Activated T-helper 9 cell treated with anti-CD3 and anti-CD28 coated beads, Interleukin-2, amount 50 U/mL, for 16 hours (primary cell): ENCODE data around the gene NRXN3.
"Not testable (repeated sequence)": the region's sequence is repeated elsewhere in the genome, so short reads cannot be mapped to it uniquely, and the experiment has no call there.

ENCODE experiments used
- DNase-seq: peaks from one replicate; pipeline ENCODE4 v3.0.0-alpha.2; 2020; ENCODE audit warnings: low read depth

Gene NRXN3

DNA sequence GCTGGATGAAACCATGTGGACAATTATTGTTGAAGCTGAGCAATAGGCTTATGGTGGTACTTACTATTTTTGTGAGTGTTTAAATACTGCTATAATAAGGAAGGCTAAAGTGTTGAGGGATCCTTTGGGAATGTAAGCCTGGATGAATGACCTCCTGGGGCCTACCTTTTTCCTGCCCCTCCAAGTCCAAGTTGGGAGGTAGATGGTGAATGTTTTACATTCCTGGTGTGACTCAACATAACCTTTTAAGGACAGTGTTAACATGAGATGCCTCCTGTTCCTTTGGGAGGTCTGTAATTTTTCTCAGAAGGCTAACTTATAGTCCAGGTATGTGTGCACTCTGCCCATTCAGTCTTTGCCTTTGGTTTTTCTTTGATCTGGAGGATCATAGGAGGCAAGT, 315.9 kb downstream of the NRXN3 start:
- no peak for DNase-seq

GRCh38 chr14:78486621-78487020, 316.4 kb downstream of the NRXN3 start:
- DNase-seq: no peak

DNA sequence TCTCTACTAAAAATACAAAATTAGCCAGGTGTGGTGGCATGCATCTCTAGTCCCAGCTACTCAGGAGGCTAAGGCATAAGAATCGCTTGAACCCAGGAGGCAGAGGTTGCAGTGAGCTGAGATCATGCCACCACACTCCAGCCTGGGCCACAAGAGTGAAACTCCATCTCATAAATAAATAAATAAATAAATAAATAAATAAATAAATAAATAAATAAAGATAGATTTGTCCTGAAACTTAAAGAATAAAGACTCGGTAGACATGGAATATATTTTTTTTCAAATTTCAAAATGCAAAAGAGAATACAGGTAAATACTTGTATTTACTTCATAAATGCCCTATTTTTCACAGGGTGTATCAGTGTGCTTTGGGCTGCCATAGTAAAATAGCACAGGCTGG, 317.4 kb downstream of the NRXN3 start:
- DNase-seq: not testable (repeated sequence)

DNA sequence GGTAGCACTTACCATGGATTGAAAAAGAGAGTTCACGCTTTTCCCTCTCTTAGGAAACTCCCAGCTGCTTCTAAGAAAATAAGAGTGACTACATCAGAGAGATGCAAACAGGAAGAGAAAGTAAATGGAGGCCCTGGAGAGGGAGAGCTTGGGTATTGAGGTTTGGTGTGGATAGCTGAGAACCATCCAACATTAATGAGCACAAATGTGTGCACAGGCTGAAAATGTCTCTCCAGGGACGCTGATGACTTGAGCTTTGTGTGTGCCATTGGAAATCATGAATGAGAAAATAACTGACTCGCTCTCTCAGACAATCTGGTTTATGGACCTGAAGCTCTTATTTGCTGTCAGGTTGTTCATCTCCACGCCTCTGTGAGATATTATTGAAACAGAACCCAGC, 318.8 kb downstream of the NRXN3 start:
- DNase-seq: no peak

DNA sequence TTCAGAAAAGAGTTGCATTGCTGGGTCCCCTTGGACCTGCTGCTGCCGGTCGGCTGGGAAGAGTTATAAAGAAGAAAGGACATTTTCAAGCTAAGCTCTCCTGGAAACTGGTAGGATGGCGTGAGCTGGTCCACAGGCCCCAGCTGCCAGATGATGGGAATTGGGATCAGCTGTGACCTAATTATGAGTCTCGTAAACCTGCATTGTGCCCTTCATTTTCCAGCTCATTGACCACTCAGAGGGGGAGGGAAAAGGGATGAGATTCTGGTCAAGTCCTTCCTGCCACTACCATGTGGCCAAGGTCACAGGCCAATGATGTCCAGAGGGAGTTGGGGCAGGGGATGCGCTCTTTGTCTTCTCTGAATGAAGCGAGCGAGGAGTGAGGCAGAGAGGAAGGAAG, 320.9 kb downstream of the NRXN3 start:
- no peak for DNase-seq

DNA sequence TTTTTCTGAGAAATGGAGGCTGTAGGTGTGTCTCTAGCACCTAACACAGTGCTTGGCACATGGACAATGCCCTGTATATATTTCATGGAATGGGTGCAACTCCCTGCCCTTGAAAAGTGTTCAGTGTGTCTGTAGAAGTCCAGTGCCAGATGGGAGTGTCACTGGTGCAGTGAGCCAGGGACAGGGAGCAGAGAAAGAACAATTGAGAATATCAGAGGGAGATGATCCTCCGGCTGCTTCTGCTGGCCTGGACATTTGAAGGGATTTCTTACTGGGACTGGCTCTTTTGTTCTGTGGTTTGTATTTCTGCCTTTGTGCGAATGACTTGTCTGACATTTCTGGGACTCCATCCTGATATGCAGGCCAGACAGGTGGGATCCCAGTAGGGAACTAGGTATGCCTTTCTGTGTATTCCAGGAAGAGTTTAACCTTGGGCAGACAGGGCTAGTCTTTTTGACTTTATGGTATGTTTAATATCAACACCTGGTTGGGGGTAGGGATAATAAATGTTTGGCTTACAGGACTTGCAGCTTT, 328.0 kb downstream of the NRXN3 start:
- DNase-seq: no peak

- DNase-seq: no peak
Measured at GRCh38 chr14:78501909-78502308, 331.7 kb downstream of the NRXN3 start.

DNA sequence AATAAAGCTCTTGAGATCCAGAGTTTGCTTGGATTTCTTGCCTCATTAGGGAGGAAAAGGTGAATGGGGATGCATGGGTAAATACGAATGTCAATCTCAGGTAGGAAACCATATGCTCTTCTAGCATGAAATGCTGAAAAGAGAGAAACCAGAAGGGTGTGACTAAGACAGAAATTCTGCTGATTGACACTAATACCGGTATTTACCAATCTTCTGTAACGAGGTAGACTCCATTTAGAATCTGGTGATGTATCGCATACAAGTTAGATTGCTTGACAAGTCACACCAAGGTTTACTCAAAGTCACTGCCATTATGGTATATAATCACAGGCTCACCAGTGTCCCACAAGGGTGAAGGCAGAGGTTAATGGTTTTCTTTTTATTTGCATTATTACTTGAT, 337.9 kb downstream of the NRXN3 start:
- DNase-seq: no peak

- no peak for DNase-seq
Measured at GRCh38 chr14:78509516-78509915, 339.3 kb downstream of the NRXN3 start.

DNA sequence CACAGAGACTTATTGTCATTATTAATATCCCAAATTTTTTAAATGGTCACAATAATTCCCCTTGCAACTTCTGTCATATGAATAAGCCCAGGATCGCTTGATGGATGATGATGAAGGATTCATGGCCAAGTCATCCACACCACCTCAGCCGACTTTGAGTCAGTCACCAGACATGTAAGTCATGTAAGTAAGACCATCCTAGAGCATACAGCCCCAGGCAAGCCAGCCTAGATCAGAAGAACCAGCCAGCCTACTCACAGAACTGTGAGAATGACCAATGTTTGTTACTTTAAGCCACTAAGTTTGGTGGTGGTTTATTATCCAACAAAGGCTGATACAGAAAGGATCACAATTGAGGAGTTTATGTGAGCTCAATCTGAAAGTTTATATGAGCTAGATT, 341.8 kb downstream of the NRXN3 start:
- DNase-seq: no peak

DNA sequence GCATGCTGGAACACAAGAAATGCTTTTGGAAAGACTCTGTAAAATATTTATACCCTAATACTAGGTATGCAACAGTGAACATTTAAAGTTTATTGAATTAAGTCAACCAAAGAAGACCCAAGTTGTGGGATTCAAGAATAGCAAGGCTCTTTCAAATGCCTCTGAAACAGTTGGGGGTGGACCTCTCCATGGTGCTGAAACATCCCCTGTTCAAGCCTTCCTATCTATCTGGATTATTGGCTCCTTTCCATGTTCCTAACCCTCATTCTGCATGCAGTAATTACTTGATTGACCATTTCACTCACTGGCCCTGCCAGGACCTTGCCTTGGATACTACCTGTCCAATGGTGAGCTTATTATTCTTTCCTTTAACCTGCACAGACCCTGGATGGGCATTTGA, 349.7 kb downstream of the NRXN3 start:
- DNase-seq: no peak

DNA sequence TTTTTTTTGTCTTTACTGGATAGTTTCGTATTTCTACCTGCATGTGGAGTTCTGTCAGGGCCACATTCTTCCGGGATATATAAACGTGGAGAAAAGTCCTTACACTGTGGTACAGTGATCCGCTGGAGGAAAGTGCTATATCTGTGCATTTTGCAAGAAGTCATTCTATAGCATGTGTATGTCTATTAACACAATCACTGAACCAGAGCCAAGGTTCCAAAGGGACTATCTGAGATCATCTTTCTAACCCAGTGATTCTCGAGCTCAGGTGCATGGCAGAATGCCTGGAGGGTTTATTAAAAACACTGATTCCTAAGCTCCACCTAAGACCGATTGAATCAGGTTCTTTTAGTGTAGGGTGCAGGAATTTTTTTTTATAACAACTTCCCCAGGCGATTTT, 354.0 kb downstream of the NRXN3 start:
- no peak for DNase-seq

GRCh38 chr14:78524766-78525165, 354.6 kb downstream of the NRXN3 start:
- no peak for DNase-seq

DNA sequence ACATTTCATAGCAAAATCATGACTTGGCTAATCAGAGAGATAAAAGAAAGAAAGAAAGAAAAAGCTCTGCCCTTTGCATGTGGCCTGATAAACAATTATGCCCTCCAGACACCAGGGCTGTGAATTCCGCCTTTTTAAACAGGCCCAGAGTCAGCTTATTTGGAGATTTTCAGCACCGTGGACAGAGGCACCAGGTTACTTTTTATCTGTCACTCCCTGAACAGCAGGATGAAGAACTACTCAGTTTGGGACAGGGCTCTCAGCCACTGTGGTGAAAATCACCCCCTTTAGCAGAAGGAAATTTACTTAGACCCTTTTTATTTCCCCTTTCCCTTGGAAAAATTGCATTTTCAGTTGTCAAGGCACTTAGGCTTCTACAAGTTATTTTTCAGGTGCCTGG, 359.9 kb downstream of the NRXN3 start:
- DNase-seq: no peak

- DNase-seq: no peak
Measured at GRCh38 chr14:78534141-78534540, 364.0 kb downstream of the NRXN3 start.

DNA sequence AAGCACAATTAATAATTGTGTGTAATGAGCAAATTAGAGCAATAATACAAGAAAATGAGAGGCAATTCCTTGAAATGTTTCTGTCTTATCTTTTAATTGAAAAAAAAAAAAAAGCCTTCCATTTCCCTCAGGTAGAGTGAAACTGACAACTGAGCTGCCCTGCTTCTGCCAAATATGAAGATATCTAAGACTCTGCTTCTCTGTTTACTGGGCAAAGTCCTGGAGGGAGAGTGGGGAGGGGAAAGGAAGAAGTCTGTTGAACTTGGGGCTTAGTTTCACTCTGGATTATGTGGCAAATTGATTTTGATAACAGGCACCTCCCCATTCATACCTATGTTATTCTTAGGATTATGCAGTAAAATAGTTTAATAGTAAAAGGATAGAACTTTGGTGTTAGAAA, 364.9 kb downstream of the NRXN3 start:
- no peak for DNase-seq

- not testable (repeated sequence) for DNase-seq
Measured at GRCh38 chr14:78541788-78542187, 371.6 kb downstream of the NRXN3 start.

DNA sequence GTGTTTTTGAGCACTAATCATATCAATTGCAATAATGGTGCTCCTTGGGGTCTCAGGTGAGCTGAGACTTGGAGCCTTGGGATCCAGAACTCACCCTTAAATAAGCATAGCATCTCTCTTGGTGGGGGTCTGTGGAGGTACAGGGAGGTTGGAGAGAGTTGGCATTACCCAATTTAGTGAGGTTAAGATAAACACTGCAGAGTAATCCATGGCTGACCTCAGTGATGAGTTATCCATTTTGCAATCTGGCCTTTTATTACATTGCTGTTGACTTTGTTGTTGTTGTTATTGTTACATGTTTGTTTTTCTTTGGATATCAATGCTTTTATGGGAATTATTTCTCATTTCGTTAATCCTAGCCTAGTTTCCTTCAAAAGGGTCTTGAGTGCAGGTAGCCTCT, 373.3 kb downstream of the NRXN3 start:
- no peak for DNase-seq

GRCh38 chr14:78561074-78561473, 390.9 kb downstream of the NRXN3 start:
- no peak for DNase-seq

DNA sequence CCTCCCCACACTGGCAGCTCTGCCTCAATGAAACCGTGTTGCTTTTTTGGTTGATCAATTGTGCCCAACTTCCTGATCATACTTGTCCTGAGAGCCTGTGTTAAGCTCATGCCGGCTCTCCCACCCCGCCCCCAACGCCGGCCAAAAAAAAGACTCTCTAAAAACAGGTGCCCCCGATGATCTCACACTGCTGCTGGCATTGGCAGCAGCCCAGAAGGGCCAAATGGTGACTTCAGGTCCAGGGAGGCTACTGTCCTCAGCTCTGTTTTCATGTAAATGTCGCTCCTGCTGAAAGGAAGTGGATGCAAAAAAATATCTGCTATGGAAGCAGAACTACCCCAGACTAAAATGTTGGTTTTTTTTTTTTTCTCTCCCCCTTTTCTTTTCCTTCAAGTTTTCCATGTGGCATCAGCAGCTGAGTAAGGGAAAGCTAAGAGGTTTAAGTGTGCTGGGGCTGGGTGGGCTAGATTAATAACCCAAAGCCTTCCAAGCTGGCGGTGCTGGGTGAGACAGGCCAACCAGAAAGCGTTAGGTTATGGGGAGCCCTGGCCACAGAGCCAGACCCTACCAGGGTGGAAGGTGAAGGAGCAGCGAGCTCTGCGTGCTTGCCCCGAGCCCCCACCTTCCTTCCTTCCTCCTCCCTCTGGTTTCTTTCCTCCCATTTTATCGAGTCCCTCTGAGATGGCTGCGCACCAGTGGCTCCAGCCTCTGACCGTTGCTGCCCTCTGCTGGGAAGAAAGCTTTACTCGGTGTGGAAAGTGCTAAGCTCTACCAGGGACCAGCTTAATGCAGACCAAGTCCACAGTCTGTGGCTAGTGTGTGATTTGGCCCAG, 396.1 kb downstream of the NRXN3 start:
- DNase-seq: peak; percentile 14

GRCh38 chr14:78566859-78567172, 396.6 kb downstream of the NRXN3 start:
- DNase-seq: no peak

DNA sequence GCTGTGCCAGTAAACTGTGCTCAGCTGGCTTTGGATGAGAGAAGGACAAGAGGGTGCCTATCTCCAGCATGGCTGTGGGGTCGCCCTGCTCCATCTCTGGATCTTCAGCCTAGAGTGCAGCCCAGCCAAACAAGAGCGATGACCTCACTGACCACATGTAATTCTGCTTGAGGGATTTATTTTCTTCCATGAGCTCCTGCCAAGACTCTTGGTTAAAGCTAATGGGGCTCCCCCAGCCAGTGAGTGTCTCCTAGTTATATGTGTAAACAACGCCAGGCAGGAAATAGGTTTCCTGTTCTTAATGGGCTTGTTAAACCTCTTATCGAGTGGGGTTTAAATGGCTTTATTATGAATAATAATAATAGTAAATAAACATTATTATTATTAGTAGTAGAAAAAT, 397.2 kb downstream of the NRXN3 start:
- DNase-seq: no peak

GRCh38 chr14:78573736-78574135, 403.6 kb downstream of the NRXN3 start:
- not testable (repeated sequence) for DNase-seq
